ENCODE data around the gene IL21.
"Not testable (repeated sequence)": the region's sequence is repeated elsewhere in the genome, so short reads cannot be mapped to it uniquely, and the experiment has no call there.

Gene IL21

DNA sequence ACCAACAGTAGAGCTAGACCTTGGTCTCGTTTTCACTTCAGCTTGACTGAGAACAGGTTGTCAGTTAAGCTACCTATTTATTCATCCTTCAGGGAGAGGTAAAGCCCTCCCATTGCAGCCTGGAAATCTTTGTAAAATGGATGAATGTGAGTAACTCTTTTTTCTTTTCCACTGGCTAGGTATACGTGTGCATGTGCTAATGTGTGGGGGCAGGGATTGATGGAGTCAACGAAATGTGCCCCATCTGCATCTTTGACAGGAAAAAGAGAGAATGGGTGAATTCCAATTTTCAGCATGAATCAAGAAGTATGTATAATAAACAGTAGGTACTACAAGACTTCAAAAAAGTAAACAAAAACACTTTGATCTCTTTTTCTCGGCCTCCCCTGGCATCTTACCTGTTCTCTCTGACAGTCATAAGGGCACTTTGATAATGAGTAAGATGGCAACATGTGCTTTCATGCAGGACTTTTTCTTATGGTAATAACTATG is at the start of gene IL21:
Gene IL21 (minus strand): TSS at position 51 of the 492 bp plus-strand sequence. CDS start 55 bp downstream, outside the sequence.
- no peak for DNase-seq (ENCODE audit: low read depth)

DNA sequence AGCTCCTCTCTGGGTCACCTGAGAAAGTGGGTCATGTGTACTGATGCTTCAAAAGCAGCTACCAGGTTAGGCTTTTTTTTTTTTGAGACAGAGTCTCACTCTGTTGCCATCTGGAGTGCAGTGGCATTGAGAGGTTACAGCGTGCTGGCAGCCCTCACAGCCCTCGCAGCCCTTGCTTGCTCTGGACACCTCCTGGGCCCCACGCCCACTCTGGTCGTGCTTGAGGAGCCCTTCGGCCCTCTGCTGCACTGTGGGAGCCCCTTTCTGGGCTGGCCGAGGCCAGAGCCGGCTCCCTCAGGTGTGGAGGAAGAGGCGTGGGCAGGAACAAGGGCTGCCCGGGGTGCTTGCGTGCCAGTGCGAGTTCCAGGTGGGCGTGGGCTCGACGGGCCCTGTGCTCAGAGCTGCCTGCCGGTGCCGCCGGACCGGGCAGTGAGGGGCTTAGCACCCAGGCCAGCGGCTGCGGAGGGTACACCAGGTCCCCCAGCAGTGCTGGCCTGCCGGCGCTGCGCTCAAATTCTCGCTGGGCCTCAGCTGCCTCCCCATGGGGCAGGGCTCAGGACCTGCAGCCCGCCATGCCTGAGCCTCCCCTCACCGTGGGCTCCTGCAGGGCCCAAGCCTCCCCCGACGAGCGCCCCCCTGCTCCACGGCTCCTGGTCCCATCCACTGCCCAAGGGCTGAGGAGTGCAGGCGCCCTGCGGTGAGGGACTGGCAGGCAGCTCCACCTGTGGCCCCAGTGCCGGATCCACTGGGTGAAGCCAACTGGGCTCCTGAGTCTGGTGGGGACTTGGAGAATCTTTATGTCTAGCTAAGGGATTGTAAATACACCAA is 49.3 kb upstream of the IL21 start:
- no peak for DNase-seq (ENCODE audit: low read depth)

DNA sequence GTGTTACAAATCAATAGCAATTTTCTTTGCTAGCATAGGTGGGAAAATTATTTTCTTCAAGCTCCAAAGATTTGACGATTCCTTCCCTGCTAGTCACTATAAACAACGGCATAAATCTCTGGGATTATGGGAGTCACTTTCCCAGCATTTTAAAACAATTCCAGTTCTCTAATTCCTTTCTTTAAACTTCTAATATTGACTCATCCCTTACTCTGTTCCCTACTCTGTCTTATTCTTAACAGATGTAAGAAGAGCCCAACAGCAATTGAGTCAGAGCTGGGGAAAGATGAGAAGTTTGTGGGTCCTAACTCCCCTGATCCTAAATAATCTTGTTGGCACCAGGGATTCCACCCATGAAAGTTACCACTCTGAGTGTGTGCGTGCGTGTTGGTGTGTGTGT is 47.4 kb upstream of the IL21 start:
- DNase-seq (ENCODE audit: low read depth), result no peak

DNA sequence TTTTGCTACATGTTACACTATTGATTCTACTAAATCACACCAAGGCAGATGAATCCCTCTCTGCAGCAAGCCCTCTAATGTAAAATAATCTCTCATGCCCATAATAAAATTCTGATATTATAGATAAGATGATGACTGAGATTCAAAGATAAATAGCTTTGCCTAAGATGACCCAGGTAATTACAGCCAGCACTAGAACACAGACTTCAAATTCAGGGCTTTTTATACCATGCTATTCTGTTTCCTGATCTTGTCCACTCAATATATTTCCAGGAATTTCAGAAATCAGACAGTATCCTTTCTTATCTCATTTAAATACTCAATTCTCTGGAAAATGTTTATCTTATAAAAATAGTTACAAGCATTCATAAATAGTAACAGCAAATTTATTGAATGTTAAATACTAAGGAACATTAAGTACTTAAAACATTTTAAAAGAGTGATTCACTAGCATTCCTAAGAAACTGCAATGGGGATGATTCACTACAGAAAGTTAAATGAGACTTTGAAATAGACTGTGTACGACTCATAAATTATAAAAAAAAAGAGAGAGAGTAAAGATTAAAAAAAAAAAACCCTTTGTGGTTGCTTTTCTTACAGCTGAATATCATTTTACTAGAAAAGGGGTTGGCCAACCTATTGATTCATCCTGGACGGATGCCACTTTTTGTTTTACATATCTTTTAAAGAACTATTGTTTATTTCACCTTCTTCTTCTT is 45.8 kb upstream of the IL21 start:
- DNase-seq (ENCODE audit: low read depth), result no peak

DNA sequence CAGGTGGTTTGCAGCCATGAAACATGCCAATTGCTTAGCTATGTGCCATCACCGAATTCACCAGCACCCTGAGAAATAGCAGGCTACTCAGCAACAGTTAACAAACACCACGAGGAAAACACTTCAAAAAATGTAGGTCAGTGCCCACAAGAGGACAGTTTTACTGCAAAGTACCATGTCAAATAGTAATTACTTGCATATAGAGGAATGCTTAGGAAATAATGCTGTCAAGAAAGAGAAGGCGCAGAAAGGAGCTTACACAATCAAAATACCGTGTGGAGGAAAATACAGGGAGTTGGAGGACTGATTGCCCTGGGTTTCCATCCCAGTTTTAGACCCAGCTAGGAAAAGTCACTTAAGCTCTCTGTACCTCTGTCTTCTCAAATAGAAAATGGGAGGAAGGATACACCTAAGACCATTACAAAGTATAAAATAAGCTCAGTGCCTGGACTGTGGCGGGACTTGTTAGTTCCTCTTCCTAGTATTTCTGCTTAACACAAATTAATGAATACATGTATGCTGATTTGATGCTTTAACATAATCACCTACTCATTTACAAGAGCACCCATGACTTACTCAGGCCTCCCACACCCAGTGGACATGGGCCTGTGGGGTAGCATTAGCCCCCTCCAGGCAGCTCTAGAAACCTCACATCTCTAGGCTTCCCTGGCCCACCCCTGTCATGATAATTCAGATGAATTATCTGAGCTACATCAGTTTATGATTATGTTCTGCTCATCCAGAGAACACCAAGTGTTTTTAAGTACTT is 44.5 kb upstream of the IL21 start:
- no peak for DNase-seq (ENCODE audit: low read depth)

DNA sequence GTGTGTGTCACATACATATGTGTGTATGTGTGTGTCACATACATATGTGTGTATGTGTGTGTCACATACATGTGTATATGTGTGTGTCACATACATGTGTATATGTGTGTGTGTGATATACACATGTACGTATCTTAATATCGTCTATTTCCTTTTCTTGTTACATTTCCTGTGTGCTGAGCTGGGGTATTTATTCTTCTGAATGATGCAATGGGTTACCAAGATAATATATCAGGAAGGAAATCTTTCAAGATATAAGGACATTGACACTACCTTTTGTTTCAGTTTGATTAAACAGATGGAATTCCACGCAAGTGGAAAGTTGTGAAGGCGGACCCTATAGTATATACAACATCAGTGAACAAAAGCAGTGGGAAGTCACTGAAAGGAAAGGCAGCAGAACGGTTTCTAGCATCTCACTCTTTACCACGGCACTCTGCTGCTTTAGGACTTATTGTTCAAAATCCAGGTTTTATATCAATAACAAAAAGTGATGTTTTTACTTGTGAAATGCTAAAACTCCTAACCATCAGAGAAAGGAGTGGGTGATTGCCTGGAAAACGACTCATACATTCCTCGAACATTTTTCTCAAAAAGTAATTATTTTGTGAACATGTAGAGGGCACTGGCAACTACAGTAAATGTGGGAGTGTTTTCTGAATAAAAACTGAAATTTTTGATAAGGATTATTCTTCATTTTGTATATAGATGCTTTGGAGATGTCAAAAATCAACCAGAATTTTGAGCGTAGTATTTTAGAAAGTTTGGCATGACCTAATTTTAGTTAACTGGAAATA is 43.1 kb upstream of the IL21 start:
- no peak for DNase-seq (ENCODE audit: low read depth)

DNA sequence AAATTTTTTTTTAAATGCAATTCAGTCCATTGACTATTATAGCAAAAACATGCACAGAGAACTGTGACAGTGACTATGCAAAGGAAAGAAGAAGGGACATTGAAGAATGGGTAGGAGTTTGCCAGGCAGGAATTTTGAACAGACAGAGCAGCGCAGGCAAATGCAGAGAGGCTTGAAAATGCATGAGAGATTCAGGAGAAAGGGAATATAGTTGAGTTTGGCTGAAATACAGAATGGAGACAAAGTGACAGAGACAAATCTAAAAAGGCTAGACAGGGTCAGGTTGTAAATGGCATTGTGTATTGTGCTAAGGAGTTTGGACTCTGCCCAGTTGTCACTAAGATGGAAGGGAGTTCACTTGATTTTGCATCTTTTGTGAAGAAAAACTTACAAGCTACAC is 42.4 kb upstream of the IL21 start:
- no peak for DNase-seq (ENCODE audit: low read depth)

DNA sequence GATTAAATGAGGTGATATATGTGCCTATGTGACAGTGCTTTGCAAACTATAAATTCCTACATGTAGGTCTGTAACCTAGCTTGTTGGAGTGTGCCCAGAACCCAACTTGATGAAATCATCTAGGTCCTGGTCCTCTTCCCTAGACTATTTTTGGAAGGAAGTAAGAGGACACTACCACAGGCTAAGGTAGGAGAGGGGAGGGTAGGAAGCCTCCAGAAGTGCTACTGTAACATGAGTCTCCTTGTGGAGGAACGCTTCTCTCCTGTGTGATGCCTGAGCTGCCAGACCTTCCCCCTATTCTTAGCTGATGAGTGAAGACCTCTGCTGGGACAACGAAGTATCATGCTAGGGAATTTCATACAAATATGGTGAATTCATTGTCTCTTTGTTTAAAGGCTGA is 41.8 kb upstream of the IL21 start:
- DNase-seq (ENCODE audit: low read depth), result no peak

DNA sequence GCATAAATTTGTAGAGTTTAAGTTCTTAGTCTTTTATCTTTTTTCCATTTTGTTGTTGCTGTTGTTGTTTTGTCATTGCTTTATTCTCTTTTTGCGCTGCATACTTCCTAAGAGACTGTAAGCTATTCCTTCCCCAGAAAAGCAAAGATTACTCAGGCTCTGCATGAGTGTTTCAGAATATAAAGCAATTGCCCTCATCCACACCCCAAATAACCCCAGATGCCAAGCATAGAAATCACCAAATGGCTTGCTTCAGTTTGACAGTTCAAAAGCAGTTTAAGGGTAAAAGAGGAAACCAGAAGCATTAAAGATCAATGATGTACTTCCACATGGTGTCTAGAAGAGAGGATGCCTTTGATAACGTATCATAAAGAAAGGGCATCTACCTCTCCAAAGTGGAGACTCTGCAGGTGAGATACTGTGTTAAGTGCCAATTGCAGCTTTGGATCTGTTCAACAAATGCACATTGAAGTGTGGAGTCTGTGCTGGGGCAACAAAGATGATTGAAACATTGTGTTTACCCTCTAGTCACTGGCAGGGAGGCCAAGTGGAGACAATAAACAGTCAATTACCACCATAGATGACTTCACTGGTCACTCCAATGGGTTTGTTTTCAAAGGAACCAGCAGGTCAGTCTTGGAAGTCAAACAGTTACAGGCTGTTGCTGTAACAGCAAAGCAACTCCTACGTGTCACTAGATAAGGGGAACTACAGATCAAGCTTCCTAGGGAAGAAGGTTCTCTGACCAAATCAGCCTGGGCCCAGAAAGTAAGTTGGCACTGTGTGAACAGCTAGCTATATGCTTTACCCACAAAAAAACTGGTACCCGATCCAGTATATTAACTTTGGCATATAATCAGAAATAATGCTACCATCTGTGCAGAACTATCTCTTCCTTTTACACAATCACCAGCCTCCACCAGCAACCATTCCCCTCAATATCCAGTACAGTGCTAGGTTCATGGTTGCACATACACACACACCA is 40.6 kb upstream of the IL21 start:
- DNase-seq (ENCODE audit: low read depth), result no peak

DNA sequence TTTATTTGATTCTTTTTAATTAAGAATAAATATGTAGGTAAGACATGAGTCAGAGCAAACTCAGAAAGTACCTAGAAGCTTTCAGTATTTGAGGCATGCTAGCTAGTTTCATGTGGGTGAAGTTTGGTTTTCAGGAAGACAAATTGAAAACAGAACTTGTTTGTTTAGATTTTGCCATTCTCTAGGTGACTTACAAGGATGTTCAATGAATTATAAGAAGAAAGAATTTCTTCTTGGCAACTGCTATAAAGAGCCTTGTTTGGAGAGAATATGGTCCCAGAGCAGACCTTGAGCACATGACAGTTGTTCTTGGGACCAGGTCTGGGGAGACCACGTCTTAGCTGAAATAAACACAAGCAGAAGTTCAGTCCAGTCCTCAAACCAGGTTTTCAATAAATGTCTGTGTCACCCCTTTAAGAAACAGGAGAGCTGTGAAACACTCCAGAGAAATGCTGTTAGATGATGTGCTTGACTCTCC is 38.0 kb upstream of the IL21 start:
- DNase-seq (ENCODE audit: low read depth), result no peak

DNA sequence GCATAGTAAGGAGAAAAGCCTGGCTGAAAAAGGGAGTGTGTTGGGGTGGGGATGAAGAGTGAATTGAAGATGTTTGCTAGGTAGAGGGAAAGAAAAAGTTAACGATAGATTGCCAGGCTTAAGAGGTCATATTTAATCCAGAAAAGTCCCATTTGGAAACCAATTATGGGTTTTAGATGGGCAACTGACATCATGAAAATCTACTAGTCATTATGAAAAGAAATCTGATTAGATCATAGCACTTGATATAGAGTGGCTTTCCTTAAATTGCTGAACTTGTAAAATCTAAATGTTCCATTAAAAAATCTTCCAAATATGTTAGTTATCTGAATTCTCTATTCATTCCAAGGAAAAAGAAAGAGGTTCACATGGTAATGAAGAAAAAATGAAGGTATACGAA is 37.5 kb upstream of the IL21 start:
- no peak for DNase-seq (ENCODE audit: low read depth)

DNA sequence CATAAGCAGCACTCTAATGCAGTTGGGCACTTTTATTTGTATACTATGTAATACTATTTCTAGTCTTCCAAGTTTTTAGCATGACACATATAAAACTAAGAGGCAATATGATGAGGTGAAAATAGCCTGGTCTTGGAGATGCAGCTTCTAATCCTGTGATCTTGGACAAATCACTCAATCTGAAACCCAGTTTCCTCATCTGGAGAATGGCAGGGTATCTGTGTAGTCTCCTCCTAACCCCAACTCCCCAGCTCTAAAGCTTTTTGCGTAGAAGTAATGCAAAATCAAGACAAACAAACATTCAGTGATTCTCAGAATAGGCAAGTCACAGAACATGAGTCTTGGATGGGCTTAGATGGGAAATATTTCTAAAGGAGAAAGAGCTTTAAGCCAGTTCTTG is 36.7 kb upstream of the IL21 start:
- no peak for DNase-seq (ENCODE audit: low read depth)

DNA sequence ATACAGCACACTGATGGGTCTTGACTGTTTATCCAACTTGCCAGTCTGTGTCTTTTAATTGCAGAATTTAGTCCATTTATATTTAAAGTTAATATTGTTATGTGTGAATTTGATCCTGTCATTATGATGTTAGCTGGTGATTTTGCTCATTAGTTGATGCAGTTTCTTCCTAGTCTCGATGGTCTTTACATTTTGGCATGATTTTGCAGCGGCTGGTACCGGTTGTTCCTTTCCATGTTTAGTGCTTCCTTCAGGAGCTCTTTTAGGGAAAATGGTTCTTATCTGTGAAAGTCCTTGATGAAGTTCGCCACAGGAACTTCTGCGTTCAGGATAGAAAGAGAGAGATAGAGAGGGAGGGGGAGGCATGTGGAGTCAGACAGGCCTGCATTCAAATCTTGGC is 35.7 kb upstream of the IL21 start:
- not testable (repeated sequence) for DNase-seq (ENCODE audit: low read depth)

DNA sequence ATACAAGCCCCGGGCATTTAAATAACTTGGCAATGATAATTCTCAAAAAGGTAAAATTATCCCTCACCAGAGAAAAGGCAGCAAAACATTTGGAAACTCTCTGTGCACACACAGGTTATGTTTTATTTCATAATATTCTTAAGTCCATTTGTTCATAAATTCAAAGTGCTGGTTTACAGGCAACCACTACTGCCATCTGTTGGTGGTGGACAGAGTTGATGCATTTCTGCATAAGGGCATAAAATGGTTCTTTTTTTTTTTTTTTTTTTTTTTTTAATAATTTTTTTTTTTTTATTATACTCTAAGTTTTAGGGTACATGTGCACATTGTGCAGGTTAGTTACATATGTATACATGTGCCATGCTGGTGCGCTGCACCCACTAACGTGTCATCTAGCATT is 31.5 kb upstream of the IL21 start:
- no peak for DNase-seq (ENCODE audit: low read depth)

DNA sequence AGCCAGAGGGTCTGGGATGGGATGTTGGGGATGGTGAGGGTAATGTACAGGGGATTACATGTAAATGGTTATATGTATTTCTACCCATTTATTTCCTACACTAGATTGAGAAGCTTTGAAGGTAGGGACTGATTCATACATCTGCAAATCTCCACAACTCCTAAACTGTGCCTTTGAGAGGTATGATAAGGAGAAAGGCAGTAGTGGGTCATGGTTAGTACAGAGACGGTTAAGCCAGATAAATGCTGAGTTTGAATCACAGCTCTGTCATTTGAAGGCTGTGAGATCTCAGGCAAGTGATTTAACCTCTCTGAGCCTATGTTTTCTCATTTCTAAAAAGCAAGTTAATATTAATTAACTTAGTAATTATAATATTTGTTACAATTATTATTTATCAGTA is 29.3 kb upstream of the IL21 start:
- no peak for DNase-seq (ENCODE audit: low read depth)

DNA sequence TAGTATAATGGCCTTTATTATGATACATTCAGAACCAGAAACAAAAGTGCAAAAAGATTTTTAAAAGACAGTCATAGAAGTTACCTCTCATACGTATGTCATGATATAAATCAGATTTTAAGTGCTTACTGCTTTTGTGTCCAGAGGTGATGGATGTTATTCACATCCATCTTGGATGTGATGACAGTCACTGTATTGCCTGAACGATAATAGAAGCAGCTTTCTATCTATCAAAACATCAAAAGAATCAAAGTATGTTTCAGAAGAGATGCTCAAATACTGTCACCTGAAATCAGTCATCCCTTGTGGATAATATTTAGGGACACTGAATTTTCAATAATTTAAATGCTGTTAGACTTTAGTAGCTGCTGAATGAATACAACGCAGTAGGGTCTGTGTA is 26.8 kb upstream of the IL21 start:
- DNase-seq (ENCODE audit: low read depth), result no peak

DNA sequence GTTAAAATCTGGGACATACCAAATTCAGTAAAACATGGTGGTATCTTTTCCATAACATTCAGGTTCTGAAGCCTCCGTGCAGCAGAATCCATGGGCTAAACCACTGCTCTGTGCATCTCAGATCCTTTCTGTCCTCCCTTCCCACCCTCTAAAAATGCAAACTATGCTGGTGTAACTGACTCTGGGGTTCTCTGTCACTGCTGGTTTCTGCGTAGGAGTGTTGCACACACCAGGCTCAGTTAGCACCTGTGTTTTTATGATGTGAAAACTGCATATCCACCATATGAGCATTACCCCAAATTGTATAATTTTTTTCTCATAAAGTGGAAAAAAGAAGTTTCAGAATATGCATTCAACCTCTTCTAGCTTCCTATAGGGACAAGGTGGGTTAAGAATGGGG is 22.4 kb upstream of the IL21 start:
- DNase-seq (ENCODE audit: low read depth), result no peak

DNA sequence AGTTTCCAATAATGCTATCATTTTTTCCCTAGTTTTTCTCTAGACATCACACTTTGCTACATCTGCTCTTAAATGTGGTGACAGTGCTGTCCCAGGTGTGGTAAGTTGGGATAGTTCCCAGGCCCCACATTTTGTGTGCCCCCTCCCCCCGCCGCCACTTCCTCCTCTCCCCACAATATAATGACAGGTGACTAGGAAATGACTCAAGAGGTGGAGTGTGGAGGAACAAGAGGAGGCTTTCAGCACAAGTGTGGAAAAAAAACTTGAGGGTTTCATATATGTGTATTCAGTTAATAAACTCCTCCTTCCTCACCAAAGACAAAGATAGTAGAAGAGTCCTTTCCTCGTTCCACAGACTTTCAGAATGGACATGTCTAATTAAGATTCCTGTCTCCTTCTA is 18.3 kb upstream of the IL21 start:
- DNase-seq (ENCODE audit: low read depth), result no peak

DNA sequence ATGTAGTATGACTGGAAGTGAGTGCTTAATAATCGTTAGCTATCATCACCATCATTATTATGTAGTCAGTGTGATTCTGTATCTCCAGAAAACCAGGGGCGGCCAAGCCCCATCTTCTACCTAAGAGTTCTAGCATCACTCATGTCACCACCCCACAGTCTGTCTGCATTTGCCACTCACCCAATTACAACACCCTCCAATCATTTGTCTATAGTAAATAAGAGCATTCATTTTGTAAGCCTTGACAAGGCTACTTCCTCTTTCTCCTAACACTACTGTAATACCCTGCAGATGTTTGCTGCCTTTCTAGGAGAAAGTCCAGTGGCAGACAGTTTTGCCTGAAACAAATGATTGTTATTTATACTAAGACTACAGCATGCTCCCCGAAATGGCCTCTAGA is 15.8 kb upstream of the IL21 start:
- DNase-seq (ENCODE audit: low read depth), result no peak

DNA sequence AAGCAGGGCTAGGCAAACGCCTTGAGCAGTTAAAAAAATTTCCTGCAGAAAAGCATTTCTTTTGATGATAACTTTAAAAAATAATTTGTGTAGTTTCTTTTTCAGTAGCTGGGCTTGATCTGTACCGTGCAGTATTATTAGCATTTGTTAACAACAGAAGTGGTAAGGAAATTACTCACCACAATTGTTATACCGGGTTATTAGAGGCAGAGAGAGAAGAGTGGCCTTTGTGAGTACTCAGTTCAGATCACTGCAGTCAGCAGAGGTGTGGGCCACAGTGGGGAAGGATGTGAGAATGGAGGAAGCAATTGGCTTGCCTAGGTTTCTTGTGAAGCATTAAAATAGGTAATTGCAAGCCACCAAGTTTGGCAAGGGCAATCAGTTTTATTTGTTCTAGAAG is 14.3 kb upstream of the IL21 start:
- no peak for DNase-seq (ENCODE audit: low read depth)

DNA sequence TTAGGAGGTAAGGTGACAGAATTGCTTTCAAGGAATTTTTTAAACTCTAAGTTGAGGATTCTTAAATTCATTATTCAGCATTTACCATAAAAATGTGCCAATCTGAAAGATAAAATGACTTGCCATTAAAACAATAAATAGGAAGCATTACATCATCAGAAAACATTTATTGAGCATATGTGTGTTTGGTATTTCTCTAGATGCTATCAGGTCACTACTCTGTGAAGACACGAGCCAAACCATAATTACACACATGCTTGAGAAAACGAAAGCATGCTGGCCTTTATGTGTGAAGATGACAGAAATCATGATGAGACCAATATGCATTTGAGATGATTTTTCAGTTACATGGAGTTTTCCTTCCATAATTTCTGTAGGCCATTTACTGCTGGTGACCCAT is 12.3 kb upstream of the IL21 start:
- no peak for DNase-seq (ENCODE audit: low read depth)
